ENCODE results near the gene RHBDF2.
A peak's percentile ranks its signal among the peaks of the same experiment; 100 is the strongest.

The RHBDF2 gene

GRCh38 chr17:76452660-76453430 lies 48.4 kb downstream of the RHBDF2 start, which contains the start of gene UBE2O:
UBE2O (minus strand) TSS chr17:76453152; CDS start chr17:76453141, 11 bp downstream.
- peak; percentile 85 for DNase-seq

GRCh38 chr17:76452127-76452659 lies 49.0 kb downstream of the RHBDF2 start:
- no peak for DNase-seq

GRCh38 chr17:76451506-76451905 lies 49.7 kb downstream of the RHBDF2 start:
- DNase-seq = peak; percentile 56

GRCh38 chr17:76449126-76449525 lies 52.1 kb downstream of the RHBDF2 start:
- no peak for DNase-seq

GRCh38 chr17:76447931-76448652 lies 53.1 kb downstream of the RHBDF2 start:
- DNase-seq = no peak

GRCh38 chr17:76446449-76447231 lies 54.6 kb downstream of the RHBDF2 start:
- DNase-seq = no peak

- DNase-seq = no peak
Measured at GRCh38 chr17:76445697-76446448, 55.4 kb downstream of the RHBDF2 start.

- DNase-seq = no peak
Measured at GRCh38 chr17:76444518-76445311, 56.5 kb downstream of the RHBDF2 start.

- DNase-seq = peak; percentile 43
Measured at GRCh38 chr17:76442341-76443338, 58.6 kb downstream of the RHBDF2 start.

GRCh38 chr17:76441686-76442340 lies 59.4 kb downstream of the RHBDF2 start:
- peak; percentile 50 for DNase-seq

- peak; percentile 84 for DNase-seq
Measured at GRCh38 chr17:76440751-76441362, 60.4 kb downstream of the RHBDF2 start.

- DNase-seq = no peak
Measured at GRCh38 chr17:76439314-76439928, 61.8 kb downstream of the RHBDF2 start.

GRCh38 chr17:76438906-76439305 lies 62.3 kb downstream of the RHBDF2 start:
- DNase-seq = no peak

GRCh38 chr17:76437467-76438402 lies 63.5 kb downstream of the RHBDF2 start:
- no peak for DNase-seq

- no peak for DNase-seq
Measured at GRCh38 chr17:76435751-76436150, 65.5 kb downstream of the RHBDF2 start.

- DNase-seq = no peak
Measured at GRCh38 chr17:76434870-76435269, 66.4 kb downstream of the RHBDF2 start.

- no peak for DNase-seq
Measured at GRCh38 chr17:76433693-76434092, 67.5 kb downstream of the RHBDF2 start.

Measured in hematopoietic multipotent progenitor cell treated with erythropoietin and hydrocortisone succinate and interleukin-3 and kit ligand, for 8 days (in vitro differentiated cells).